IgD-negative memory B cell (primary cell): ENCODE measurements around the gene LINGO3. TPM values are rescaled to one million over a fixed set of nuclear protein-coding genes. Genes with fewer than 3 reads are reported as not detected.

ENCODE experiments used
- H3K27ac Mint-ChIP-seq, 3 donors: one replicate each; pipeline ENCODE4 v1.8.0; 2020 to 2022; ENCODE audit warnings: mild to moderate bottlenecking in 3 of 3, mixed read lengths in 3 of 3, moderate library complexity in 1 of 3
- H3K27me3 Mint-ChIP-seq: one replicate; pipeline ENCODE4 v1.8.0; 2021; ENCODE audit warnings: mixed read lengths
- H3K36me3 Mint-ChIP-seq: one replicate; pipeline ENCODE4 v1.8.0; 2020; ENCODE audit warnings: mild to moderate bottlenecking, mixed read lengths
- H3K4me1 Mint-ChIP-seq, 3 donors: one replicate each; pipeline ENCODE4 v1.8.0; 2020 to 2022; ENCODE audit warnings: mixed read lengths in 3 of 3, mild to moderate bottlenecking in 1 of 3
- H3K4me3 Mint-ChIP-seq, 4 donors: one replicate each; pipeline ENCODE4 v1.8.0; 2020 to 2022; ENCODE audit warnings: mild to moderate bottlenecking in 4 of 4, mixed read lengths in 4 of 4, moderate library complexity in 3 of 4
- H3K9me3 Mint-ChIP-seq, 3 donors: one replicate each; pipeline ENCODE4 v1.8.0; 2020 to 2021; ENCODE audit warnings: mixed read lengths in 3 of 3, mild to moderate bottlenecking in 1 of 3
- polyA plus RNA-seq: library from polyadenylated mRNA; unstranded; fragments of 300-500 nt; fragmentation: Illumina TruSeq; gene quantifications from one replicate; pipeline ENCODE4 v1.2.3, GENCODE V29; 2021

LINGO3 gene
- polyA plus RNA-seq, 1 donor from 2014 or later = 14.7 TPM

DNA sequence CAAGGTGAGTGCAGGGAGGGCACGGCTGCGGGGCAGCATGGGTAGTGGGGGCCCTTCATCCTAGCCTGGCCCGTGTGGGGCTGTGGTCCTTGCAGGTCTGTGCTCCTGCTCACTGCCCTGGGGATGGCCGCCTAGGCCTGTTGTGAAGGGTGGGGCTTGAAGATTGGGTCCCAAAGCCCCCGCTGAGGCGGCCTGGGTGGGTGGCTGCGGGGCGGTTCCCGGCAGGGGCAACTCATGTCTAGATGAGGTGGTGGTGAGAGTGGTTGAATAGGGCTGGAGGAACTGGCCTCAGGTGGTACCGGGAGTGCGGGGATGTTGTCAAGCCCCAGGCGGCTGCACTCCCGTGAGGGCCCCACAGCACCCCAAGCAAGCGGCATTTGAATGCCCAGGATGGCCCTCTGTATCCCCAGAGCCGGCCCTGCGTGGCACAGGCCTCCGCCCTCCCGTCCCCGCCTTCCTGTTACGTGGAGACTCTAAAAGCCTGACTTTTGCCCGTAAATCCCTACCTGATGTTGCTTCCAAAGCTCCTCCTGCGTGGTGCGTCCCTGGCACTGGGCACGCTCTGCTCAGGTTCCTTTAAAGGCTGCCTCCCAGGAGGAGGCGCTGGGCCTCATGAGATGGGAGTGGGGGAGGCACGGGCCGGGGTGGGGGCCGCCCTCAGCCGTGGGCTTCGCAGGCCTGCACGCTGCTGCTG, 35.5 kb upstream of the LINGO3 start:
- Mint-ChIP-seq H3K9me3 (no peaks in the 10 kb centered on the region), H3K4me1 (no peaks in the 10 kb centered on the region), H3K27ac (no peak overlapping the region), H3K27me3 (no peaks in the 10 kb centered on the region), H3K36me3 (peaks cover 1% of the 10 kb centered on the region), H3K4me3 (no peak overlapping the region)

- no peaks in the 10 kb centered on the region for H3K4me1 Mint-ChIP-seq
- peaks cover 1% of the 10 kb centered on the region for H3K36me3 Mint-ChIP-seq
- H3K4me3 Mint-ChIP-seq = no peak overlapping the region
- H3K27ac Mint-ChIP-seq = no peak overlapping the region
- no peaks in the 10 kb centered on the region for H3K9me3 Mint-ChIP-seq
- no peaks in the 10 kb centered on the region for H3K27me3 Mint-ChIP-seq
Observed at GRCh38 chr19:2342656-2343288, 34.8 kb upstream of the LINGO3 start.

- Mint-ChIP-seq H3K4me1 (peaks cover 0 to 2% (median 2%) of the 10 kb centered on the region in 3 donors), H3K27me3 (no peaks in the 10 kb centered on the region), H3K36me3 (peaks cover 4% of the 10 kb centered on the region), H3K27ac (no peak overlapping the region), H3K9me3 (no peaks in the 10 kb centered on the region), H3K4me3 (no peak overlapping the region)
Observed at GRCh38 chr19:2341982-2342381, 34.0 kb upstream of the LINGO3 start.

GRCh38 chr19:2341244-2341751, 33.3 kb upstream of the LINGO3 start:
- Mint-ChIP-seq H3K9me3 (no peaks in the 10 kb centered on the region), H3K4me1 (peaks cover 2 to 3% (median 3%) of the 10 kb centered on the region in 3 donors), H3K27me3 (no peaks in the 10 kb centered on the region), H3K36me3 (peaks cover 4% of the 10 kb centered on the region), H3K27ac (no peak overlapping the region), H3K4me3 (no peak overlapping the region)

- Mint-ChIP-seq H3K9me3 (no peaks in the 10 kb centered on the region), H3K27ac (no peak overlapping the region), H3K27me3 (no peaks in the 10 kb centered on the region), H3K36me3 (peaks cover 4% of the 10 kb centered on the region), H3K4me1 (peaks cover 8 to 10% (median 9%) of the 10 kb centered on the region in 3 donors), H3K4me3 (no peak overlapping the region)
Observed at GRCh38 chr19:2340496-2341243, 32.7 kb upstream of the LINGO3 start.

DNA sequence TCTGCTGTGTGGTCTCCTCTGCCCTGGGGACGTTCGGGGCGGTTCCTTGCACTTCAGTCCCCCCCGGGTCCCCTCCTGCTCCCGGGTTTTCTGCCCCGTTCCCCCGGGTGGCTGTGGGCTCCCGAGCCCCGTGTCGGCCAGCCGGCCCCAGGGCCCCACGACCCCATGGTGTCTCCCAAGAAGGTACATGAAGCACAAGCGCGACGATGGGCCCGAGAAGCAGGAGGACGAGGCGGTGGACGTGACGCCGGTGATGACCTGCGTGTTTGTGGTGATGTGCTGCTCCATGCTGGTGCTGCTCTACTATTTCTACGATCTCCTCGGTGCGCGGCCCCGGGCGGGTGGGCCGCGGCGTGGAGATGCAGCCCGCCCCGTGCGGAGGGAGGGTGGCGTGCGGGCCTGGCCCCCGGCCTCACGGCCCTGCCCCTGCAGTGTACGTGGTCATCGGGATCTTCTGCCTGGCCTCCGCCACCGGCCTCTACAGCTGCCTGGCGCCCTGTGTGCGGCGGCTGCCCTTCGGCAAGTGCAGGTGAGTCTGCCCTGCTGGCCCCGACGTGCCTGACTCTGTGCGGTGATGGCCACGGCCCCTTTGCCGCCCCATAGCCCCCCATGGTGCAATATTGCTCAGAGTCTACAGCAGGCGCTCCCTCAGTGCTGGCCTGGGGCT, 31.8 kb upstream of the LINGO3 start:
- Mint-ChIP-seq H3K9me3 (no peaks in the 10 kb centered on the region), H3K4me3 (no peak overlapping the region)

DNA sequence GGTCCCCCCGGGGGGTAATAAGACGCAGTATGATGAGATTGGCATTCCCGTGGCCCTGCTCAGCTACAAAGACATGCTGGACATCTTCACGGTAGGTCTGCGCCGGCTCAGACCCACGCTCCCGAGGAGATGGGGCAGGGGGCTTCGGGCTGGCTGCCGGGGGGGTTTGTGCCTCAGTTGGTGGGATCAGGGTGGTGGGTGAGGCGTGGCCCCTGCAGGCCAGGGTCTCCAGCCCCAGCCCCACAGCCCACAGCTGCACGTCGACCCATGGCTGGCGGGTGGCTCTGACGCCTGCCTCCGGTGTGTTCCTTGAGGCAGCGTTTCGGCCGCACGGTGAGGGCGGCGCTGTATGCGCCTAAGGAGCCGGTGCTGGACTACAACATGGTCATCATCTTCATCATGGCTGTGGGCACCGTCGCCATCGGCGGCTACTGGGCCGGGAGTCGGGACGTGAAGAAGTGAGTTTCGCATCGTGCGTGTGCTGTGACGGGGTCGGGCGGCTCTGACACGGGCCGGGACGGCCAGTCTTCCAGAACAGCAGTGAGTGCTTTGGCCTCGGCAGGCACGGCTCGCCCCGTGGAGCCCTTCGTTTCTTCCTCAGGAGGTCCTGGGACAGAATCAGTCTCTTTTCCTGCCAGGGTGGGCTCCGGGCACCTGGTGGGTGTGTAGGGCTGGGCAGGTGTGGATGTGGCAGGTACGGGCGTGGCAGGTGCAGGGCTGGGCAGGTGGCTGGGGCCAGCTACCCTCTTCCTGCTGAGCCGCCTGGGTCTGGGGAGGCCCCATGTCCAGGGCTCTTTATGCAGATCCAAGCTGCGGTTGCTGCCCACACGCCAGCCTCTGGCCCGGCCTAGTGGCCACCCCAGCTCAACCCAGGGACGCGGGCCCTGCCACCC, 31.0 kb upstream of the LINGO3 start:
- Mint-ChIP-seq H3K9me3 (no peaks in the 10 kb centered on the region), H3K36me3 (peaks cover 4% of the 10 kb centered on the region), H3K4me3 (no peak overlapping the region), H3K27ac (no peak overlapping the region), H3K27me3 (no peaks in the 10 kb centered on the region), H3K4me1 (peaks cover 8 to 10% (median 9%) of the 10 kb centered on the region in 3 donors)

More for the DNA sequence above, 31.8 kb upstream of the LINGO3 start:
- peaks cover 8 to 10% (median 9%) of the 10 kb centered on the region in 3 donors for H3K4me1 Mint-ChIP-seq
- H3K27me3 Mint-ChIP-seq = no peaks in the 10 kb centered on the region
- peaks cover 4% of the 10 kb centered on the region for H3K36me3 Mint-ChIP-seq
- H3K27ac Mint-ChIP-seq = no peak overlapping the region

GRCh38 chr19:2338055-2338615, 30.2 kb upstream of the LINGO3 start:
- H3K4me1 Mint-ChIP-seq = peaks cover 9 to 16% (median 16%) of the 10 kb centered on the region in 3 donors
- peaks cover 3% of the 10 kb centered on the region for H3K36me3 Mint-ChIP-seq

GRCh38 chr19:2337329-2337707, 29.4 kb upstream of the LINGO3 start:
- Mint-ChIP-seq H3K36me3 (peaks cover 3% of the 10 kb centered on the region), H3K4me1 (peaks cover 11 to 19% (median 18%) of the 10 kb centered on the region in 3 donors), H3K4me3 (no peak overlapping the region), H3K9me3 (no peaks in the 10 kb centered on the region), H3K27me3 (no peaks in the 10 kb centered on the region), H3K27ac (peak overlapping the region in 1 of 3 donors; percentile 73)

More at GRCh38 chr19:2338055-2338615, 30.2 kb upstream of the LINGO3 start:
- no peaks in the 10 kb centered on the region for H3K27me3 Mint-ChIP-seq
- no peak overlapping the region for H3K4me3 Mint-ChIP-seq
- peak overlapping the region in 1 of 3 donors; percentile 73 for H3K27ac Mint-ChIP-seq
- no peaks in the 10 kb centered on the region for H3K9me3 Mint-ChIP-seq

DNA sequence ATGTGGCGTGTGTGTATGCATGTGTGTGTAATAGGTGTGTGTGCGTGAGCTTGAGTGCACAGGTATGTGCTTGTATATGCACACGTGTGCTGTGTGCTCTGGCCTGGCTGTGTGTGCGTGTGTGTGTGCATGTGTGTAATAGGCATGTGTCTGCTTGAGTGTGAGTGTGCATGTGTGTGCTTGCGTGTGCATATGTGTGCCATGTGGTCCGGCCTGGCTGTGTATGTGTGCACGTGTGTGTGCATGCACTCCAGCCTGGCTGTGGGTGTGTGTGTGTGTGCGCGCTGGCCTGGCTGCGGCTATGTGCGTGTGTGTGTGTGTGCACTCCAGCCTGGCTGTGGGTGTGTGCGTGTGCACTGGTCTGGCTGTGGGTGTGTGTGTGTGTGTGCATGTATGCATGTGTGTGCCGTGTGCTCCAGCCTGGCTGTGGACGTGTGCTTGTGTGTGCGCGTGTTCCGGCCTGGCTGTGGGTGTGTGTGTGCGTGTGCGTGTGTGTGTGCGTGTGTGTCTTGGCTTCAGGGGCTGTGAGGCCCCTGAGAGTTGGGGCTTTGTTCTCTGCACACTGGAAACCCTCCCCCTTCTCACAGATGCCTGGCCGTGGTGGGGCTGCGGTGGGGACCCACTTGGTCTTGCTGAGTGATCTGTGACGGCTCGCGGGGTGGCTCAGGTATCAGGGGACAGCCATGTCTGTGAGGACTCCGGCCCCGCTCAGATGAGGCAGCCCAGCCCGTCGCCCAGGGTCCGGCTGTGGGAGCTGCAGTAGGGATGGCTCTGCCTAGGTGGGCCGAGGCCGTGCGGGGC, 28.8 kb upstream of the LINGO3 start:
- no peaks in the 10 kb centered on the region for H3K9me3 Mint-ChIP-seq
- peak overlapping the region in 1 of 4 donors; percentile 40 for H3K4me3 Mint-ChIP-seq
- H3K27me3 Mint-ChIP-seq = no peaks in the 10 kb centered on the region
- peak overlapping the region in 1 of 3 donors; percentile 73 for H3K27ac Mint-ChIP-seq
- peaks cover 3% of the 10 kb centered on the region for H3K36me3 Mint-ChIP-seq
- H3K4me1 Mint-ChIP-seq = peaks cover 14 to 24% (median 22%) of the 10 kb centered on the region in 3 donors

DNA sequence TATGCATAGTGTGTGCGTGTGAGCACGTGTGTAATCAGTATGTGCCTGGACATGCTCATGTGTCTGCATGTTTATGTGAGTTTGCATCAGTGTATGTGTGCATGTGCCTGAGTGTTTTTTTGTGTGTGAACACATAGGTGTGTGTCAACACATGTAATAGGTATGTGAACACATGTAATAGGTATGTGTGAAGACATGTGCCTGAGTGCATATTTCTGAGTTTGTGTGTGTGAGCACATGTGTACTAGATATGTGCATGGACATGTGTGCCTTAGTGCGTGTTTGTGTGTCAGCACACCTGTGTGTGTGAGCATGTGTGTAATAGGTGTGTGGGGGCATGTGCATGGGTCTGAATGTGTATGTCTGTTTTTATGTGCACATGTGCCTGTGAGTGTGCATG, 27.9 kb upstream of the LINGO3 start:
- Mint-ChIP-seq H3K4me3 (peak overlapping the region in 2 of 4 donors; percentile 17 to 40), H3K36me3 (peaks cover 3% of the 10 kb centered on the region), H3K9me3 (no peaks in the 10 kb centered on the region), H3K27me3 (no peaks in the 10 kb centered on the region), H3K4me1 (peaks cover 19 to 30% (median 29%) of the 10 kb centered on the region in 3 donors), H3K27ac (peak overlapping the region; percentile 33 to 73 (median 50))

- H3K4me3 Mint-ChIP-seq = peak overlapping the region in 1 of 4 donors; percentile 40
- H3K27me3 Mint-ChIP-seq = no peaks in the 10 kb centered on the region
- peaks cover 19 to 36% (median 35%) of the 10 kb centered on the region in 3 donors for H3K4me1 Mint-ChIP-seq
- H3K9me3 Mint-ChIP-seq = no peaks in the 10 kb centered on the region
- H3K36me3 Mint-ChIP-seq = peaks cover 3% of the 10 kb centered on the region
- peak overlapping the region; percentile 33 to 73 (median 50) for H3K27ac Mint-ChIP-seq
Observed at GRCh38 chr19:2334986-2335846, 27.3 kb upstream of the LINGO3 start.
